Heart right ventricle (tissue), 16 donors: ENCODE measurements around the gene NDUFS2. TPM values are rescaled to one million over a fixed set of nuclear protein-coding genes. Genes with fewer than 3 reads are reported as not detected.
A peak's percentile ranks its signal among the peaks of the same experiment; 100 is the strongest.
"Not testable (repeated sequence)": the region's sequence is repeated elsewhere in the genome, so short reads cannot be mapped to it uniquely, and the experiment has no call there.

Experiments
- ATAC-seq, 8 donors: fragments of 200-7000 bp; cut with Tn5 transposase; one replicate each; pipeline ENCODE4 v1.9.1; 2020; ENCODE audit warnings: mild to moderate bottlenecking in 8 of 8, moderate library complexity in 8 of 8, moderate number of reproducible peaks in 1 of 8
- DNase-seq, 2 donors: peaks; one replicate each; pipeline ENCODE4 v3.0.0-alpha.2; 2020
- H3K27ac ChIP-seq, 10 donors: fragments of 200-600 bp; sonication (generic) in 2 of 10; one replicate each; pipeline versions ENCODE4 v1.5.0 to v1.8.0; 2020 to 2022; ENCODE audit warnings: mild to moderate bottlenecking in 3 of 10
- H3K27me3 ChIP-seq, 7 donors: fragments of 200-600 bp; one replicate each; pipeline ENCODE4 v1.8.0; 2021 to 2022; ENCODE audit warnings: mild to moderate bottlenecking in 2 of 7
- H3K36me3 ChIP-seq, 9 donors: fragments of 200-600 bp; sonication (generic) in 1 of 9; one replicate each; pipeline versions ENCODE4 v1.5.0 to v1.8.0; 2020 to 2022; ENCODE audit warnings: mild to moderate bottlenecking in 2 of 9
- H3K4me1 ChIP-seq, 9 donors: fragments of 200-600 bp; sonication (generic) in 1 of 9; one replicate each; pipeline versions ENCODE4 v1.5.0 to v1.8.0; 2020 to 2022; ENCODE audit warnings: mild to moderate bottlenecking in 4 of 9
- H3K4me3 ChIP-seq, 10 donors: fragments of 200-600 bp; sonication (generic) in 2 of 10; one replicate each; pipeline versions ENCODE4 v1.5.0 to v1.8.0; 2020 to 2022; ENCODE audit warnings: mild to moderate bottlenecking in 7 of 10, moderate library complexity in 2 of 10
- H3K9me3 ChIP-seq, 11 donors: fragments of 200-600 bp in 10 of 11; sonication (generic) in 2 of 11; one replicate each; pipeline versions ENCODE4 v1.5.0 to v1.8.0; 2013 to 2022; ENCODE audit warnings: mild to moderate bottlenecking in 2 of 11, control low read depth in 1 of 11, moderate library complexity in 1 of 11
- WGBS, 2 donors: extraction: QIAGEN DNeasy Blood & Tissue Kit; methylation state at CpG; one replicate each; pipeline ENCODE4 v1.1.7; 2013; ENCODE audit warnings: inconsistent platforms in 1 of 2; 5-methylcytosine and 5-hydroxymethylcytosine counted together
- intact Hi-C, 10 donors: fragments of 100-400 bp; cut with DNase I; formaldehyde crosslinking; loops; one replicate each; pipeline versions ENCODE4 v1.11.1 to v1.14.2; 2022
- polyA plus RNA-seq, 2 donors: library from polyadenylated mRNA; stranded (reverse); fragments of 200-250 nt; gene quantifications; one replicate each; pipeline ENCODE4 v1.2.3, GENCODE V29; 2013
- total RNA-seq, 10 donors: library from RNA; stranded (reverse); fragmentation: NEBNext Ultra II Directional in 3 of 10; extraction: Animal tissue kit (Norgen Biotek cat#: 25700) in 3 of 10; gene quantifications; one replicate each; pipeline versions ENCODE4 v1.2.1 to v1.2.4, GENCODE V29; 2021 to 2023
- TF ChIP-seq, protein P1 (sequence below), 9 donors: fragments of 200-600 bp; sonication (generic) in 2 of 9; IDR thresholded peaks; one replicate each; pipeline versions ENCODE4 v1.5.0 to v1.8.0; 2021 to 2022; ENCODE audit warnings: antibody characterized with exemption in 9 of 9, mild to moderate bottlenecking in 5 of 9, moderate library complexity in 1 of 9
- donor health status: Arrhythmogenic right ventricular cardiomyopathy.
- donor health status: ischemic (EF 13 %, LVEDD 7.1; RV severe dilation, severe dysfunction).
- donor health status: healthy with polysubstance abuse.
- donor health status: DM: no; HTN: yes; CAD: no.
- donor health status: DM: no; HTN: no; CAD: no.
- donor health status: ischemic (EF 25% LVEDD 6.9; RV normal size, moderate dysfunction).
- donor health status: ischemic (EF 25% LVEDD 5.7; RV mildly dilated, moderate dysfunction).
- donor health status: healthy.
- donor health status: DM: yes; HTN: yes; CAD: no.
- donor health status: Ischemic cardiomyopathy.
- donor health status: ischemic (EF 35%, LVEDD 5.7; RV mildly dilated, moderate dysfunction).
- donor health status: nonischemic (EF 11% LVEDD 7.7; RV severe dilation, severe dysfunction).
- donor health status: DM: yes; HTN: yes; CAD: no.
- donor health status: PGD.
- donor health status: ischemic (EF 29% LVEDD 5.4; RV normal size, mild dysfunction).
- donor health status: nonischemic (EF 23%, LVEDD 6.1; RV moderate dilation, normal function).

NDUFS2 gene
- total and polyA plus RNA-seq, 12 donors: 121 to 370 (median 309) TPM

DNA sequence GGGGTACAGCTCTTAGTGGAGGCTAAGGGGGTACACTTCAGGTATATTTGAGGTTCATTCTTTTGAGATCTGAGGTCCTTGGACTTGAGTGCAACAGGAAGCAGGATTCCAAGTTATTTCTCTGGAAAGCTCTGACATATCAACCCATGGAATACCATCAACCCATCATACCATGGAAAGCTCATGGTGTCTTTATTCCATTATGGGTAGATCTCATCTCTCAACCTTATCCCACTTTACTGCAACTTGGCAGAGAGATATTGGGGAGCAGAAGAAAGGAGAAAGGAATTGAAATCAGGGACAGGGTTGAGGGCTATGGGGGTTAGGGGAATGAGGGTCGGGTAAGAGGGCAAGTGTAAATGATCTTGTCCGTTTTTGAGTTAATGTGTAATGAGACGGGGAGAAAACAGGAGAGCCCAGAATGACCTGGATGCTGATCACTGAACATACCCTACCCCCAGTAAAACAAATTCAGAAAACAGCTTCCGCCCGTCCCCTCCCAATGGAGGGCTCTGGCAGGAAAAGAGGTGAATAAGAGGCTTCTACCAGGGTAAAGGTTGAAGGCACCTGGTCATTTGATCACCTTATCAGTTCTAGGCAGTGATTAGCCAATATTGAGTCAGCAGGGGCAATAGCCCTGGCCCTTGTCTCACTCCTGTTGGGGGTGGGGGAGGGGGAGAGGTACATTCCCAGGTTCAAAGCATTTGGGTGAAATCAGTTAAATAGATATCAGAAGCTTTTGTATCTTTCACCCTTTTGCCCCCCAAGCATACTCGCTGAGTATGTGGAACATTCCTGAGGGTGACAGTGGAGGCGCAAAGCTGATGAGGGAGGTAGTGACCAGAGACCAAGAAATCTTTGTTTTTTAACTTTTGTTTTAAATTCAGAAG, 21.9 kb downstream of the NDUFS2 start:
- peaks cover 6 to 30% (median 25%) of the 10 kb centered on the region in 9 donors for H3K4me1 ChIP-seq
- no peaks in the 10 kb centered on the region for H3K9me3 ChIP-seq
- intact Hi-C loops: loop anchor here in 2 of 10 donors (2.0 to 10.0 kb wide), 2 partner anchors 45 to 161 kb away; no protein-coding TSS in a partner anchor
- peaks cover 0 to 21% (median 10%) of the 10 kb centered on the region in 9 donors for H3K36me3 ChIP-seq
- DNase-seq (no peak), ATAC-seq (no peak)
- WGBS, 2 donors: 91 to 92% methylated on average over 7 of the region's 7 CpGs
- no peaks in the 10 kb centered on the region for H3K27me3 ChIP-seq
- TF ChIP-seq, protein P1, sequence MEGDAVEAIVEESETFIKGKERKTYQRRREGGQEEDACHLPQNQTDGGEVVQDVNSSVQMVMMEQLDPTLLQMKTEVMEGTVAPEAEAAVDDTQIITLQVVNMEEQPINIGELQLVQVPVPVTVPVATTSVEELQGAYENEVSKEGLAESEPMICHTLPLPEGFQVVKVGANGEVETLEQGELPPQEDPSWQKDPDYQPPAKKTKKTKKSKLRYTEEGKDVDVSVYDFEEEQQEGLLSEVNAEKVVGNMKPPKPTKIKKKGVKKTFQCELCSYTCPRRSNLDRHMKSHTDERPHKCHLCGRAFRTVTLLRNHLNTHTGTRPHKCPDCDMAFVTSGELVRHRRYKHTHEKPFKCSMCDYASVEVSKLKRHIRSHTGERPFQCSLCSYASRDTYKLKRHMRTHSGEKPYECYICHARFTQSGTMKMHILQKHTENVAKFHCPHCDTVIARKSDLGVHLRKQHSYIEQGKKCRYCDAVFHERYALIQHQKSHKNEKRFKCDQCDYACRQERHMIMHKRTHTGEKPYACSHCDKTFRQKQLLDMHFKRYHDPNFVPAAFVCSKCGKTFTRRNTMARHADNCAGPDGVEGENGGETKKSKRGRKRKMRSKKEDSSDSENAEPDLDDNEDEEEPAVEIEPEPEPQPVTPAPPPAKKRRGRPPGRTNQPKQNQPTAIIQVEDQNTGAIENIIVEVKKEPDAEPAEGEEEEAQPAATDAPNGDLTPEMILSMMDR (IDR thresholded peaks at IDR 0.05): no peak
- H3K27ac ChIP-seq: no peak overlapping the region
- no peak overlapping the region for H3K4me3 ChIP-seq

DNA sequence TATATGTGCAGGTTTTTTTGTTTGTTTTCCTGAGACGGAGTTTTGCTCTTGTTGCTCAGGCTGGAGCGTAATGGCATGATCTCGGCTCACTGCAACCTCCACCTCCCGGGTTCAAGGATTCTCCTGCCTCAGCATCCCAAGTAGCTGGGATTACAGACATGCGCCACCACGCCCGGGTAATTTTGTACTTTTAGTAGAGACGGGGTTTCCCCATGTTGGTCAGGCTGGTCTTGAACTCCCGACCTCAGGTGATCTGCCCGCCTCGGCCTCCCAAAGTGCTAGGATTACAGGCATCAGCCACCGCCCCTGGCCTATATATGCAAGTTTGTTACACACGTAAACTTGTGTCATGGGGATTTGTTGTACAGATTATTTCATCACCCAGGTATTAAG, 22.5 kb downstream of the NDUFS2 start:
- 92 to 95% methylated on average over 13 of the region's 13 CpGs for WGBS, 2 donors
- ATAC-seq: not testable (repeated sequence)

GRCh38 chr1:161225178-161225533, 23.0 kb downstream of the NDUFS2 start:
- DNase-seq (no peak), ATAC-seq (peak in 2 of 8 donors; percentile 0 to 1)
- whole genome bisulfite sequencing, 2 donors: 62 to 71% methylated on average over 7 of the region's 7 CpGs

More for the DNA sequence above, 22.5 kb downstream of the NDUFS2 start:
- intact Hi-C loops: loop anchor here (5.0 to 10.0 kb wide), 6 partner anchors 32 to 160 kb away; partner anchors contain the start of genes CFAP126 (in 3 of the 10) and SDHC (in 3 of the 10)
- not testable (repeated sequence) for DNase-seq, H3K4me3 ChIP-seq, H3K27me3 ChIP-seq, H3K9me3 ChIP-seq
- H3K4me1 ChIP-seq: peaks cover 6 to 30% (median 25%) of the 10 kb centered on the region in 9 donors
- peaks cover 0 to 21% (median 16%) of the 10 kb centered on the region in 9 donors for H3K36me3 ChIP-seq
- H3K27ac ChIP-seq: peak overlapping the region in 5 of 10 donors; percentile 47 to 89 (median 66)

GRCh38 chr1:161225534-161226319, 23.6 kb downstream of the NDUFS2 start, which contains the start of gene TOMM40L:
TOMM40L (plus strand) TSS chr1:161226060; CDS start chr1:161226490, 430 bp downstream.
- Histone ChIP-seq H3K36me3 (peaks cover 0 to 30% (median 25%) of the 10 kb centered on the region in 9 donors), H3K4me3 (peak within 1 kb of the TSS; percentile 50 to 94 (median 68)), H3K4me1 (peaks cover 6 to 30% (median 25%) of the 10 kb centered on the region in 9 donors), H3K9me3 (no peaks in the 10 kb centered on the region), H3K27me3 (no peaks in the 10 kb centered on the region), H3K27ac (peak within 1 kb of the TSS; percentile 51 to 92 (median 86))
- intact Hi-C loops: loop anchor here (1.0 to 10.0 kb wide), 11 partner anchors 23 to 159 kb away; partner anchors contain the start of genes SDHC (in 4 of the 10), CFAP126 (in 3 of the 10) and NDUFS2 (in 2 of the 10)
- peak; percentile 85 to 95 for DNase-seq
- peak; percentile 95 to 97 (median 96) for ATAC-seq
- WGBS, 2 donors: 5 to 6% methylated on average over 16 of the region's 16 CpGs
- TF ChIP-seq, protein P1 (IDR thresholded peaks at IDR 0.05): peak; percentile 17 to 76 (median 57)

More at GRCh38 chr1:161225178-161225533, 23.0 kb downstream of the NDUFS2 start:
- intact Hi-C loops: loop anchor here (5.0 to 10.0 kb wide), 6 partner anchors 33 to 160 kb away; partner anchors contain the start of genes CFAP126 (in 3 of the 10) and SDHC (in 3 of the 10)
- Histone ChIP-seq H3K9me3 (no peaks in the 10 kb centered on the region), H3K4me1 (peaks cover 6 to 30% (median 25%) of the 10 kb centered on the region in 9 donors), H3K27me3 (no peaks in the 10 kb centered on the region), H3K4me3 (no peak overlapping the region), H3K36me3 (peaks cover 0 to 24% (median 20%) of the 10 kb centered on the region in 9 donors), H3K27ac (peak overlapping the region in 9 of 10 donors; percentile 42 to 89 (median 65))
- TF ChIP-seq, protein P1 (IDR thresholded peaks at IDR 0.05): no peak
